ENCODE measurements around the gene KCNK17. TPM values are rescaled to one million over a fixed set of nuclear protein-coding genes. Genes with fewer than 3 reads are reported as not detected.

The KCNK17 gene
- total and polyA plus RNA-seq, 2 of the 8 experiments (the other 6 are each of a cell fraction or from before 2014, with no cell fraction given) = 2.9 to 3.4 TPM

- TF ChIP-seq CTCF (IDR thresholded peaks at IDR 0.05; ENCODE audit: control extremely low read depth in 1 of 3, insufficient read depth in 1 of 3, low read depth in 1 of 3, low read length in 3 of 3) (peak; percentile 84 to 96 (median 89)), MAFK (IDR thresholded peaks at IDR 0.05; ENCODE audit: low read depth, low read length) (no peak), CTBP2 (IDR thresholded peaks at IDR 0.05; ENCODE audit: borderline replicate concordance, insufficient read depth, insufficient read length, low read length) (no peak), KDM5A (IDR thresholded peaks at IDR 0.05; ENCODE audit: low read length) (no peak), CHD7 (IDR thresholded peaks at IDR 0.05; ENCODE audit: insufficient replicate concordance, low read length) (no peak), KDM1A (IDR thresholded peaks at IDR 0.05; ENCODE audit: borderline replicate concordance, low read length) (no peak)
Measured at GRCh38 chr6:39361657-39362486, 47.7 kb upstream of the KCNK17 start (continued).

Data from H1 (cell line).